Adrenal gland (tissue), 5 donors: ENCODE data around the gene GAS2.

Source experiments
- POLR2A ChIP-seq, 2 donors: fragments of 450-650 bp; IDR thresholded peaks; one replicate each; pipeline ENCODE4 v1.6.1; 2017; ENCODE audit warnings: antibody characterized with exemption in 2 of 2, mild to moderate bottlenecking in 2 of 2, moderate library complexity in 1 of 2
- TF ChIP-seq, protein P1 (sequence below), 6 experiments: fragments of 450-650 bp in 4 of 6; fragments of 200-600 bp in 2 of 6; sonication (generic) in 1 of 6; IDR thresholded peaks; 1 replicate in 5 of 6; 2 replicates in 1 of 6; pipeline versions ENCODE4 v1.5.1 to v1.8.0; 2016 to 2021; ENCODE audit warnings: antibody characterized with exemption in 6 of 6, mild to moderate bottlenecking in 2 of 6, moderate library complexity in 1 of 6
- donor health status: DM: no; HTN: no; CAD: no.

DNA sequence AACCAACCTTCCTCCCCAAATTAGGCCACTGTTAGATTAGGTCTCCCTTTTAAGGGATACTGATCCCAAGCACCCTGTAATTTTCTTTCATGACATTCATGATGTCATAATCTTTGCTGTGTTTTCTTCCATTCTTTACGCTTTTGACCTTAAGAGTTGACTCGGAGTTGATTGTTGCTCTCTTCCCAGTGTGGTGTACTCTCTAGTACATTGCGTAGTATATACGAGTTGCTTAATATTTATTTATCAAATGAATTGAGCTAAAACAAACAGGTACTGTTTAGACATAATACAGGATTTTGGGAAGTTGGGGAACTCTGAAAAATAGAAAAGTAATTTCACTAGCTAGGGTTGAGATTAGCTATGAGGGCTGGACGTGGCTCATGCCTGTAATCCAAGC is 113.4 kb downstream of the GAS2 start:
- TF ChIP-seq, protein P1, sequence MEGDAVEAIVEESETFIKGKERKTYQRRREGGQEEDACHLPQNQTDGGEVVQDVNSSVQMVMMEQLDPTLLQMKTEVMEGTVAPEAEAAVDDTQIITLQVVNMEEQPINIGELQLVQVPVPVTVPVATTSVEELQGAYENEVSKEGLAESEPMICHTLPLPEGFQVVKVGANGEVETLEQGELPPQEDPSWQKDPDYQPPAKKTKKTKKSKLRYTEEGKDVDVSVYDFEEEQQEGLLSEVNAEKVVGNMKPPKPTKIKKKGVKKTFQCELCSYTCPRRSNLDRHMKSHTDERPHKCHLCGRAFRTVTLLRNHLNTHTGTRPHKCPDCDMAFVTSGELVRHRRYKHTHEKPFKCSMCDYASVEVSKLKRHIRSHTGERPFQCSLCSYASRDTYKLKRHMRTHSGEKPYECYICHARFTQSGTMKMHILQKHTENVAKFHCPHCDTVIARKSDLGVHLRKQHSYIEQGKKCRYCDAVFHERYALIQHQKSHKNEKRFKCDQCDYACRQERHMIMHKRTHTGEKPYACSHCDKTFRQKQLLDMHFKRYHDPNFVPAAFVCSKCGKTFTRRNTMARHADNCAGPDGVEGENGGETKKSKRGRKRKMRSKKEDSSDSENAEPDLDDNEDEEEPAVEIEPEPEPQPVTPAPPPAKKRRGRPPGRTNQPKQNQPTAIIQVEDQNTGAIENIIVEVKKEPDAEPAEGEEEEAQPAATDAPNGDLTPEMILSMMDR (IDR thresholded peaks at IDR 0.05) = no peak
- TF ChIP-seq POLR2A (IDR thresholded peaks at IDR 0.05) = no peak
